Smooth muscle cell (in vitro differentiated cells): Measurements from ENCODE around the gene NMT2. TPM values are rescaled to one million over a fixed set of nuclear protein-coding genes. Genes with fewer than 3 reads are reported as not detected.

Experiments
- DNase-seq: peaks from one replicate; lab custom pipeline; 2025; ENCODE audit not compliant: unreplicated experiment; lab: John Stamatoyannopoulos, UW
- H2AFZ ChIP-seq: fragments of 200-600 bp; sonication (generic); 2 replicates; pipeline ENCODE4 v1.6.0; 2016; ENCODE audit warnings: antibody characterized with exemption, low read depth, mild to moderate bottlenecking
- H3F3A ChIP-seq: fragments of 200-600 bp; sonication (generic); 2 replicates; pipeline ENCODE4 v1.6.0; 2017; ENCODE audit warnings: antibody characterized with exemption, low read depth
- H3K27ac ChIP-seq: fragments of 200-600 bp; sonication (generic); 2 replicates; pipeline ENCODE4 v1.5.1; 2016; ENCODE audit warnings: low read depth, mild to moderate bottlenecking
- H3K27me3 ChIP-seq: fragments of 200-600 bp; sonication (generic); 2 replicates; pipeline ENCODE4 v1.6.1; 2016; ENCODE audit warnings: low read depth, mild to moderate bottlenecking
- H3K36me3 ChIP-seq: fragments of 200-600 bp; sonication (generic); 2 replicates; pipeline ENCODE4 v1.5.1; 2016; ENCODE audit warnings: low read depth
- H3K4me1 ChIP-seq: fragments of 200-600 bp; sonication (generic); 2 replicates; pipeline ENCODE4 v1.5.1; 2016; ENCODE audit warnings: low read depth
- H3K4me2 ChIP-seq: fragments of 200-600 bp; sonication (generic); 2 replicates; pipeline ENCODE4 v1.6.0; 2016; ENCODE audit warnings: mild to moderate bottlenecking
- H3K4me3 ChIP-seq: fragments of 200-600 bp; sonication (generic); 2 replicates; pipeline ENCODE4 v1.5.1; 2016; ENCODE audit warnings: mild to moderate bottlenecking
- H3K79me2 ChIP-seq: fragments of 200-600 bp; sonication (generic); 2 replicates; pipeline ENCODE4 v1.6.0; 2016; ENCODE audit warnings: low read depth, mild to moderate bottlenecking
- H3K9ac ChIP-seq: fragments of 200-600 bp; sonication (generic); 2 replicates; pipeline ENCODE4 v1.6.0; 2016; ENCODE audit warnings: low read depth
- H3K9me3 ChIP-seq: fragments of 200-600 bp; sonication (generic); replicated peaks from 2 replicates; pipeline ENCODE4 v1.5.1; 2016; ENCODE audit warnings: low read depth
- H4K20me1 ChIP-seq: fragments of 200-600 bp; sonication (generic); 2 replicates; pipeline ENCODE4 v1.6.0; 2016; ENCODE audit warnings: low read depth
- CTCF ChIP-seq: fragments of 200-600 bp; sonication (generic); IDR thresholded peaks from 2 replicates; pipeline ENCODE4 v1.5.1; 2017; ENCODE audit warnings: borderline replicate concordance, mild to moderate bottlenecking, antibody characterized with exemption; ENCODE audit not compliant: insufficient read depth, poor library complexity, severe bottlenecking
- WGBS: methylation state at CpG from one replicate; pipeline ENCODE4 v1.1.7; 2016; ENCODE audit warnings: low lambda C conversion rate; 5-methylcytosine and 5-hydroxymethylcytosine counted together
- polyA plus RNA-seq: library from polyadenylated mRNA; unstranded; fragments of >200 nt; fragmentation: Nextera tagmentation; extraction: Ambion mirVana; gene quantifications from 2 replicates; pipeline ENCODE4 v1.2.1, GENCODE V29; 2016
- total RNA-seq: library from RNA; depleted of rRNA; stranded (reverse); fragments of >200 nt; gene quantifications from 2 replicates; pipeline ENCODE4 v1.2.3, GENCODE V29; 2014

NMT2 gene
- total and polyA plus RNA-seq, 2 experiments from 2014 or later: 9.4 to 9.5 TPM

GRCh38 chr10:15163253-15163828 is 5.2 kb downstream of the NMT2 start:
- WGBS: 74% methylated on average over 2 of the region's 2 CpGs
- H3K27me3 ChIP-seq: no peaks in the 10 kb centered on the region
- H3K9ac ChIP-seq: no peak overlapping the region
- peaks cover 17% of the 10 kb centered on the region for H3K4me1 ChIP-seq
- H3K36me3 ChIP-seq: no peaks in the 10 kb centered on the region
- peaks cover 31% of the 10 kb centered on the region for H3K79me2 ChIP-seq
- no peak for DNase-seq
- no peak overlapping the region for H3K27ac ChIP-seq
- H3F3A ChIP-seq: peaks cover 4% of the 10 kb centered on the region
- H3K9me3 ChIP-seq: no peaks in the 10 kb centered on the region
- TF ChIP-seq CTCF: no peak
- H3K4me2 ChIP-seq: no peak overlapping the region
- H4K20me1 ChIP-seq: peaks cover 20% of the 10 kb centered on the region
- no peak overlapping the region for H2AFZ ChIP-seq
- H3K4me3 ChIP-seq: no peak overlapping the region

- Histone ChIP-seq H3K27ac (no peak overlapping the region), H3K4me2 (no peak overlapping the region), H2AFZ (no peak overlapping the region), H3K27me3 (no peaks in the 10 kb centered on the region), H3K9ac (no peak overlapping the region), H3K4me3 (no peak overlapping the region), H4K20me1 (peaks cover 20% of the 10 kb centered on the region), H3K4me1 (no peaks in the 10 kb centered on the region), H3K9me3 (no peaks in the 10 kb centered on the region), H3F3A (no peaks in the 10 kb centered on the region), H3K36me3 (no peaks in the 10 kb centered on the region), H3K79me2 (peaks cover 8% of the 10 kb centered on the region)
- no peak for DNase-seq
- no peak for TF ChIP-seq CTCF
Measured at GRCh38 chr10:15158972-15159371, 9.5 kb downstream of the NMT2 start.

DNA sequence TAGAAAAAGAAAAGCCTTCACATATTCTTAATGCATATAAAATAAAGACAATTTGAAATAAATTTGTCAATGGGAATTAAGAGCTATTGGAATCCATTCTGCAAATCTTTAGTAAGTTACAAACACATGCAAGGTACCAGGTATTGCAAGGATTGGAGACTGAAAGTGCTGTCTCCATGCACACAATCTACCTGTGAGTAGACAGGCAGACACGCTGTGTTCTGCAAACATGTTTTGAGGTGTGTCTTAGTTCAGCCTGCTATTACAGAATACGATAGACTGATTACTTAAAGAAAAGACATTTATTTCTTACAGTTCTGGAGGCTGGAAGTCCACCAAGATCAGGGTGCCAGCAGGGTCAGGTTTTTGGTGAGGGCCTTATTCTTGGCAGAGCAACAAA is 10.0 kb downstream of the NMT2 start:
- Histone ChIP-seq H3F3A (no peaks in the 10 kb centered on the region), H3K27ac (no peak overlapping the region), H3K27me3 (no peaks in the 10 kb centered on the region), H3K4me1 (no peaks in the 10 kb centered on the region), H3K9me3 (no peaks in the 10 kb centered on the region), H3K79me2 (peaks cover 8% of the 10 kb centered on the region), H3K4me2 (no peak overlapping the region), H3K36me3 (no peaks in the 10 kb centered on the region), H4K20me1 (peaks cover 22% of the 10 kb centered on the region), H2AFZ (no peak overlapping the region), H3K9ac (no peak overlapping the region), H3K4me3 (no peak overlapping the region)
- 100% methylated on average over 2 of the region's 2 CpGs for WGBS
- TF ChIP-seq CTCF: no peak
- DNase-seq: no peak

DNA sequence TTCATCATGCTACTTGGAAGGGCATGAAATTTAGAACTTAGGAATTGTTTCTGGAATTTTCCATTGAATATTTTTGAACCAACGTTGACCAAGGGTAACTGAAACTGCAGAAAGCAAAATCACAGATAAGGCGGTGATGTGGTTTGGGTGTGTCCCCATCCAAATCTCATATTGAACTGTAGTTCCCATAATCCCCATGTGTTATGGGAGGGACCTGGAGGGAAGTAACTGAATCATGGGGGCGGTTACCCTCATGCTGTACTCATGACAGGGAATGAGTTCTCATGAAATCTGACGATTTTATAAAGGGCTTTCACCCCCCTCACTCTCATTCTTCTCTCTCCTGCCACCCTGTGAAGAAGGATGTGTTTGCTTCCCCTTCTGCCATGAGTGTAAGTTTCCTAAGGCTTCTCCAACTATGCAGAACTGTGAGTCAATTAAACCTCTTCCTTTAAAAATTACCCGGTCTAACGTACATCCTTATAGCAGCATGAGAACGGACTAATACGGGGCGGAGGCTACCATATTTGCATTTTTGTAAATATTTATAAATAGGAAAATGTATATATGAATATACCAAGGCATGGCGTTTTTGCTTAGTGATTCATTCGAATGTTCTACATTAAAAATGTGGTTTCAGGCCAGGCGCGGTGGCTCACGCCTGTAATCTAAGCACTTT is 12.4 kb downstream of the NMT2 start:
- Histone ChIP-seq H2AFZ (no peak overlapping the region), H3K4me1 (no peaks in the 10 kb centered on the region), H3K4me2 (no peak overlapping the region), H3K79me2 (no peaks in the 10 kb centered on the region), H3K4me3 (no peak overlapping the region), H3K27me3 (no peaks in the 10 kb centered on the region), H3K9me3 (no peaks in the 10 kb centered on the region), H3K9ac (no peak overlapping the region), H3K27ac (no peak overlapping the region), H3K36me3 (no peaks in the 10 kb centered on the region), H4K20me1 (peaks cover 19% of the 10 kb centered on the region), H3F3A (no peaks in the 10 kb centered on the region)
- DNase-seq: no peak
- WGBS: 97% methylated on average over 14 of the region's 14 CpGs
- no peak for TF ChIP-seq CTCF
